H1 (cell line): ENCODE data around the gene EGFLAM. TPM values are rescaled to one million over a fixed set of nuclear protein-coding genes. Genes with fewer than 3 reads are reported as not detected.

ENCODE experiments used
- CBX5 ChIP-seq: fragments of 300-800, 300-1000 bp; sonication (generic); IDR thresholded peaks from 2 replicates; pipeline ENCODE4 v1.7.1; 2016; ENCODE audit warnings: antibody characterized with exemption, low read length, low read depth
- KDM5A ChIP-seq: fragments of 200-600 bp; IDR thresholded peaks from 2 replicates; pipeline ENCODE4 v1.7.1; 2012; ENCODE audit warnings: mild to moderate bottlenecking, low read length, inconsistent platforms, mixed read lengths
- MAX ChIP-seq: IDR thresholded peaks from 2 replicates; pipeline ENCODE4 v1.6.1; 2012; ENCODE audit warnings: inconsistent platforms
- polyA plus RNA-seq, 7 experiments: library from polyadenylated mRNA; depleted of rRNA in 3 of 7; stranded (reverse) in 5 of 7; unstranded in 2 of 7; fragments of >200 nt in 5 of 7; fragments of 200-250 nt in 2 of 7; gene quantifications; 1 replicate in 5 of 7; 2 replicates in 1 of 7; 4 replicates in 1 of 7; pipeline versions ENCODE4 v1.2.1 to v1.2.3, GENCODE V29; 2011 to 2013; ENCODE audit warnings: missing spikeins in 2 of 7, mixed read lengths in 2 of 7
- total RNA-seq: library from RNA; stranded (reverse); fragmentation: NEBNext Ultra II Directional; extraction: Animal tissue kit (Norgen Biotek cat#: 25700); gene quantifications from 2 replicates; pipeline ENCODE4 v1.2.1, GENCODE V29; 2021

Gene EGFLAM
- total and polyA plus RNA-seq, 2 of the 8 experiments (the other 6 are each of a cell fraction or from before 2014, with no cell fraction given) = 0.20 to 0.24 TPM

- TF ChIP-seq MAX (no peak), KDM5A (no peak), CBX5 (no peak)
Measured at GRCh38 chr5:38423276-38424147, 165.2 kb downstream of the EGFLAM start (continued).
